Heart right ventricle (tissue), 16 donors: ENCODE results near the gene RNF123. TPM values are rescaled to one million over a fixed set of nuclear protein-coding genes. Genes with fewer than 3 reads are reported as not detected.
A peak's percentile ranks its signal among the peaks of the same experiment; 100 is the strongest.
"Not testable (repeated sequence)": the region's sequence is repeated elsewhere in the genome, so short reads cannot be mapped to it uniquely, and the experiment has no call there.

Source experiments
- ATAC-seq, 8 donors: fragments of 200-7000 bp; cut with Tn5 transposase; one replicate each; pipeline ENCODE4 v1.9.1; 2020; ENCODE audit warnings: mild to moderate bottlenecking in 8 of 8, moderate library complexity in 8 of 8, moderate number of reproducible peaks in 1 of 8
- DNase-seq, 2 donors: peaks; one replicate each; pipeline ENCODE4 v3.0.0-alpha.2; 2020
- H3K27ac ChIP-seq, 10 donors: fragments of 200-600 bp; sonication (generic) in 2 of 10; one replicate each; pipeline versions ENCODE4 v1.5.0 to v1.8.0; 2020 to 2022; ENCODE audit warnings: mild to moderate bottlenecking in 3 of 10
- H3K27me3 ChIP-seq, 7 donors: fragments of 200-600 bp; one replicate each; pipeline ENCODE4 v1.8.0; 2021 to 2022; ENCODE audit warnings: mild to moderate bottlenecking in 2 of 7
- H3K36me3 ChIP-seq, 9 donors: fragments of 200-600 bp; sonication (generic) in 1 of 9; one replicate each; pipeline versions ENCODE4 v1.5.0 to v1.8.0; 2020 to 2022; ENCODE audit warnings: mild to moderate bottlenecking in 2 of 9
- H3K4me1 ChIP-seq, 9 donors: fragments of 200-600 bp; sonication (generic) in 1 of 9; one replicate each; pipeline versions ENCODE4 v1.5.0 to v1.8.0; 2020 to 2022; ENCODE audit warnings: mild to moderate bottlenecking in 4 of 9
- H3K4me3 ChIP-seq, 10 donors: fragments of 200-600 bp; sonication (generic) in 2 of 10; one replicate each; pipeline versions ENCODE4 v1.5.0 to v1.8.0; 2020 to 2022; ENCODE audit warnings: mild to moderate bottlenecking in 7 of 10, moderate library complexity in 2 of 10
- H3K9me3 ChIP-seq, 11 donors: fragments of 200-600 bp in 10 of 11; sonication (generic) in 2 of 11; one replicate each; pipeline versions ENCODE4 v1.5.0 to v1.8.0; 2013 to 2022; ENCODE audit warnings: mild to moderate bottlenecking in 2 of 11, control low read depth in 1 of 11, moderate library complexity in 1 of 11
- WGBS, 2 donors: extraction: QIAGEN DNeasy Blood & Tissue Kit; methylation state at CpG; one replicate each; pipeline ENCODE4 v1.1.7; 2013; ENCODE audit warnings: inconsistent platforms in 1 of 2; 5-methylcytosine and 5-hydroxymethylcytosine counted together
- intact Hi-C, 10 donors: fragments of 100-400 bp; cut with DNase I; formaldehyde crosslinking; loops; one replicate each; pipeline versions ENCODE4 v1.11.1 to v1.14.2; 2022
- polyA plus RNA-seq, 2 donors: library from polyadenylated mRNA; stranded (reverse); fragments of 200-250 nt; gene quantifications; one replicate each; pipeline ENCODE4 v1.2.3, GENCODE V29; 2013
- total RNA-seq, 10 donors: library from RNA; stranded (reverse); fragmentation: NEBNext Ultra II Directional in 3 of 10; extraction: Animal tissue kit (Norgen Biotek cat#: 25700) in 3 of 10; gene quantifications; one replicate each; pipeline versions ENCODE4 v1.2.1 to v1.2.4, GENCODE V29; 2021 to 2023
- TF ChIP-seq, protein P1 (sequence below), 9 donors: fragments of 200-600 bp; sonication (generic) in 2 of 9; IDR thresholded peaks; one replicate each; pipeline versions ENCODE4 v1.5.0 to v1.8.0; 2021 to 2022; ENCODE audit warnings: antibody characterized with exemption in 9 of 9, mild to moderate bottlenecking in 5 of 9, moderate library complexity in 1 of 9
- donor health status: Arrhythmogenic right ventricular cardiomyopathy.
- donor health status: ischemic (EF 13 %, LVEDD 7.1; RV severe dilation, severe dysfunction).
- donor health status: healthy with polysubstance abuse.
- donor health status: DM: no; HTN: yes; CAD: no.
- donor health status: DM: no; HTN: no; CAD: no.
- donor health status: ischemic (EF 25% LVEDD 6.9; RV normal size, moderate dysfunction).
- donor health status: ischemic (EF 25% LVEDD 5.7; RV mildly dilated, moderate dysfunction).
- donor health status: healthy.
- donor health status: DM: yes; HTN: yes; CAD: no.
- donor health status: Ischemic cardiomyopathy.
- donor health status: ischemic (EF 35%, LVEDD 5.7; RV mildly dilated, moderate dysfunction).
- donor health status: nonischemic (EF 11% LVEDD 7.7; RV severe dilation, severe dysfunction).
- donor health status: DM: yes; HTN: yes; CAD: no.
- donor health status: PGD.
- donor health status: ischemic (EF 29% LVEDD 5.4; RV normal size, mild dysfunction).
- donor health status: nonischemic (EF 23%, LVEDD 6.1; RV moderate dilation, normal function).

The RNF123 gene
- total and polyA plus RNA-seq, 12 donors = 23.6 to 61.8 (median 48.7) TPM

DNA sequence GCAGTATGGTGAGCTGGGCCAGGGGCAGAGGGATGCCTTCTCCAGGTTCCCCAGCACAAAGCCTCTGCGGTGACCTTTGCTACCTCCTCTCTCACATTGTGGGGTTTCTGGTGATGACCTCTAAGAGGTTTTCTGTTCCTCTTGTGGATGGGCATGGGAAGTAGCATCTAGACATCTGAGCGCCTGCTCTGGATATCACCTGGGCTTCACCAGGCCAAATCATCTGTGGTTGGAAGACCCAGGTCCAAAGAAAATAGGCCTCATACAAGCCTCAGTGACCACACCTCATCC lies 8.2 kb upstream of the RNF123 start:
- 97 to 98% methylated on average over 2 of the region's 2 CpGs for WGBS, 2 donors
- no peak overlapping the region for H3K27ac ChIP-seq
- H3K36me3 ChIP-seq = peaks cover 5 to 88% (median 68%) of the 10 kb centered on the region in 9 donors
- H3K4me3 ChIP-seq = no peak overlapping the region
- intact Hi-C loops = no loop called here
- H3K4me1 ChIP-seq = peaks cover 0 to under 1% (median 0%) of the 10 kb centered on the region in 9 donors
- TF ChIP-seq, protein P1, sequence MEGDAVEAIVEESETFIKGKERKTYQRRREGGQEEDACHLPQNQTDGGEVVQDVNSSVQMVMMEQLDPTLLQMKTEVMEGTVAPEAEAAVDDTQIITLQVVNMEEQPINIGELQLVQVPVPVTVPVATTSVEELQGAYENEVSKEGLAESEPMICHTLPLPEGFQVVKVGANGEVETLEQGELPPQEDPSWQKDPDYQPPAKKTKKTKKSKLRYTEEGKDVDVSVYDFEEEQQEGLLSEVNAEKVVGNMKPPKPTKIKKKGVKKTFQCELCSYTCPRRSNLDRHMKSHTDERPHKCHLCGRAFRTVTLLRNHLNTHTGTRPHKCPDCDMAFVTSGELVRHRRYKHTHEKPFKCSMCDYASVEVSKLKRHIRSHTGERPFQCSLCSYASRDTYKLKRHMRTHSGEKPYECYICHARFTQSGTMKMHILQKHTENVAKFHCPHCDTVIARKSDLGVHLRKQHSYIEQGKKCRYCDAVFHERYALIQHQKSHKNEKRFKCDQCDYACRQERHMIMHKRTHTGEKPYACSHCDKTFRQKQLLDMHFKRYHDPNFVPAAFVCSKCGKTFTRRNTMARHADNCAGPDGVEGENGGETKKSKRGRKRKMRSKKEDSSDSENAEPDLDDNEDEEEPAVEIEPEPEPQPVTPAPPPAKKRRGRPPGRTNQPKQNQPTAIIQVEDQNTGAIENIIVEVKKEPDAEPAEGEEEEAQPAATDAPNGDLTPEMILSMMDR (IDR thresholded peaks at IDR 0.05) = no peak
- no peak for ATAC-seq
- no peaks in the 10 kb centered on the region for H3K9me3 ChIP-seq
- no peak for DNase-seq
- peaks cover 0 to 3% (median 0%) of the 10 kb centered on the region in 7 donors for H3K27me3 ChIP-seq

DNA sequence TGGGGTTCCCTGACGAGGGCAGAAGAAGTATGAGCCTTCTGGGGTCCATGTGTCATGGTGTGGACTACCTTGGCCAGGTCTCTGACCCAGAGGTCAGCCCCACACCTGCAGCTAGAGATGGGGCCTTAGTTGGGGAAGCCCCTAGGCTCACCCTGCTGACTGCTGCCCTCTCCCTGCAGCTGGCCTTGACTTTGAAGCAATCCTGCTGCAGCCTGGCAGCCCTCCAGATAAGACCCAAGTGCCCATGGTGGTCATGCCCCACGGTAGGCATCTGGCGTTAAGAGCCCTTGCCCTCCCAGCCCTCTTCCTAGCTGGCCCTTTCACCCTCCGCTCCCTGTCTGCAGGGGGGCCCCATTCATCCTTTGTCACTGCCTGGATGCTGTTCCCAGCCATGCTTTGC lies 7.8 kb upstream of the RNF123 start:
- peaks cover 0 to 4% (median 0%) of the 10 kb centered on the region in 9 donors for H3K4me1 ChIP-seq
- peaks cover 5 to 84% (median 65%) of the 10 kb centered on the region in 9 donors for H3K36me3 ChIP-seq
- DNase-seq (no peak), ATAC-seq (no peak)
- no peak overlapping the region for H3K27ac ChIP-seq
- 78 to 82% methylated on average over 4 of the region's 4 CpGs for WGBS, 2 donors
- intact Hi-C loops = no loop called here
- no peak overlapping the region for H3K4me3 ChIP-seq
- no peaks in the 10 kb centered on the region for H3K9me3 ChIP-seq
- H3K27me3 ChIP-seq = peaks cover 0 to 7% (median 0%) of the 10 kb centered on the region in 7 donors
- TF ChIP-seq, protein P1 (IDR thresholded peaks at IDR 0.05) = no peak

DNA sequence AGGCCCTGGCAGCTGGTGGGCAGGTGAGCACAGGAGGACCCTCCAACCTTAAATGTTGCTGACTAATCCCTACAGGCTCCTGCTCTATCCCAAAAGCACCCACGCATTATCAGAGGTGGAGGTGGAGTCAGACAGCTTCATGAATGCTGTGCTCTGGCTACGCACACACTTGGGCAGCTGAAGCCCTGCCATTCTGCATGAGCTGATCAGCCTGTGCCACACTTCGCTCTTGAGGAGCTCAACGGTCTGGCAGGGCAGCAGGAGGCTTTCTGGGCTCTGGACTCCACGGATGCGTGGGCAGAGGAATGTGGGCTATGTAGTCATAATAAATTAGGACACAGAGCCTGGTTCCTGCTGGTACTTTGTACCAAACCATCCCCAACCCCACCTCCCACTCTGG lies 6.2 kb upstream of the RNF123 start:
- intact Hi-C loops = no loop called here
- Histone ChIP-seq H3K36me3 (peaks cover 5 to 68% (median 52%) of the 10 kb centered on the region in 9 donors), H3K4me1 (peaks cover 0 to 16% (median 7%) of the 10 kb centered on the region in 9 donors), H3K27ac (no peak overlapping the region), H3K27me3 (peaks cover 0 to 14% (median 0%) of the 10 kb centered on the region in 7 donors), H3K9me3 (no peaks in the 10 kb centered on the region), H3K4me3 (no peak overlapping the region)
- no peak for ATAC-seq
- no peak for DNase-seq
- 84 to 87% methylated on average over 6 of the region's 6 CpGs for WGBS, 2 donors
- TF ChIP-seq, protein P1 (IDR thresholded peaks at IDR 0.05) = no peak

DNA sequence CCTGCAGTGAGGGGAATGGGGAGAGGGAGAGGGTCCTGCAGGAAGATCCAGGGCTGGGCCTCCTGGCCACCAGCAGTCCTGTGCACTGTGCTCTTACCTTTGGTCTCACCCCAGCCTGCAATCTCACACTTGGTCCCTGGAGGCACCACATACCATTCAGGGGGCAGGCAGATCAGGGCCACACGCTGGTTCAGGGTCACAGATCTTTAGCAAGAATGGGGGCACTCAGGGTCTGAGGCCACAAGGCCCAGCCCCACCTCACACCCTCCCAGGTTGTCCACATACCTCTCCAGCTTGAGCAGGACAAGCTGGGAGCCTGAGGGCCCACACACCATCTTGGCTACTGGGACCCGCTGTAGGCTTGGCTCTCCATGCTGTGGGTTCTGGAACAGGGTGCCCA lies 4.9 kb upstream of the RNF123 start:
- H3K9me3 ChIP-seq, H3K27ac ChIP-seq, H3K4me3 ChIP-seq, intact Hi-C loops, ATAC-seq, DNase-seq: not testable (repeated sequence)
- 94 to 95% methylated on average over 2 of the region's 2 CpGs for WGBS, 2 donors
- peaks cover 0 to 55% (median 39%) of the 10 kb centered on the region in 9 donors for H3K36me3 ChIP-seq
- H3K4me1 ChIP-seq = peaks cover 4 to 25% (median 15%) of the 10 kb centered on the region in 9 donors
- peaks cover 0 to 14% (median 0%) of the 10 kb centered on the region in 7 donors for H3K27me3 ChIP-seq

DNA sequence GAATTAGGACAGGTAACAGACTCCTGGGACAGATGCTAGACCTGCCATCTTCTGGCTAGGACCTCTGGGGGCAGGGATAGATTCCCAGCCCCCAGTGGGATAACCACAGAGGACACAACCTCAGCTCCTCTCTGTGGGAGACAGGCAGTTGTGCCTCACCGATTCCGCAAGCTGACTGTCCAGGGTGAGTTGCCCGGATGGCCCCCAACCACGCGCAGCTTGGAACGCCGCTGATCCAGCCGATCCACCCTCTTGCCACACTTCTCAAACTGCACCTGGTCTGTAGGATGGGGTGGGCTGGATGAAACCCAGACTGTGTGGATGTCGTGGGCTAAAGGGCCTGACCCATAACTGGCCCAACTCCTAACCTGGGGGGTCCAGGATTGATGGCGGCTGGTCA lies 4.3 kb upstream of the RNF123 start:
- intact Hi-C loops, H3K9me3 ChIP-seq: not testable (repeated sequence)
- WGBS, 2 donors = 94 to 98% methylated on average over 10 of the region's 10 CpGs

DNA sequence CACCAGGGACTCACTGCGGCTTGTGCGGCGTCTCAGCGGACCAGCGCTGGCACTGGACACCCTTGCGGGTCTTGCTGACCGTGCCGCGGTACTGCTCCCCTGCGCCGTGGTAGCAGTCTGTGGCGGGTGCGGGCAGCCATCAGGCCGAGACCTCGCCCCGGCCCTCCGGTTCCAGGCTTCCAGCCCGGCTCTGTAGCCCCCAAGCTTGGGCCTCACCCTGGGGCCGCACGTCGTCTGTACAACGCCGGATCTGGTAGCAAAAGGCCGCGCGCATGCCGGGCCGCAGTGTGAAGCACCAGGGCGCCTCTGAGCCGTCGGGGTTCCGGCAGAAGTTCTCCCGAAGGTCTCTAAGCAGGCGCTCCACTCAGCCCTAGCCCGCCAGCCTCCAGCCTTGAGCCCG lies 3.5 kb upstream of the RNF123 start:
- WGBS, 2 donors = 28 to 30% methylated on average over 30 to 35 of the region's 36 CpGs
- H3K27ac ChIP-seq, H3K4me3 ChIP-seq, H3K9me3 ChIP-seq, intact Hi-C loops, ATAC-seq, DNase-seq: not testable (repeated sequence)
- Histone ChIP-seq H3K4me1 (peaks cover 4 to 35% (median 26%) of the 10 kb centered on the region in 9 donors), H3K36me3 (peaks cover 0 to 41% (median 25%) of the 10 kb centered on the region in 9 donors), H3K27me3 (peaks cover 0 to 14% (median 0%) of the 10 kb centered on the region in 7 donors)

More for the DNA sequence above, 4.3 kb upstream of the RNF123 start:
- not testable (repeated sequence) for H3K4me3 ChIP-seq, ATAC-seq, DNase-seq, H3K27ac ChIP-seq
- H3K4me1 ChIP-seq = peaks cover 4 to 28% (median 18%) of the 10 kb centered on the region in 9 donors
- H3K27me3 ChIP-seq = peaks cover 0 to 14% (median 0%) of the 10 kb centered on the region in 7 donors
- H3K36me3 ChIP-seq = peaks cover 0 to 48% (median 32%) of the 10 kb centered on the region in 9 donors

DNA sequence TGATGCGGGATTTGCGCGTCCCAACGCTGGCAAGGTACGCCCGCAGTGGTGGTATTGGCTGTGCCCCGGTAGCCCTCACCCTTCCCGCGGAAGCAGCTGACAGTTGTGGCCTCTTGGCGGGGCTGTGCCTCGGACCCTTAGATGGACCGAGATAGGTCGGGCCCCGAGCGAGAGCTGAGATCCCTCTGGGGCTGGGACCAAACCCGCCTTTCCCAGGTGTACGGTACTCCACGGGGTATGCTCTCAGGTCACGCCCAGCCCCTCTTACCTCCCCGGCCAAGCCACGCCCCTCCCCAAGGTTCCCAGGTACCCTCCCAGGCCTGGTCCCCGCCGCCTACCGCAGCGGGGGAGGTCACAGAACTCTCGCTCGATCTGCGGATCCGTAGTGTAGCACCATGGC lies 3.0 kb upstream of the RNF123 start:
- DNase-seq (peak in 1 of 2 donors; percentile 33), ATAC-seq (peak in 5 of 8 donors; percentile 1 to 6 (median 3))
- Histone ChIP-seq H3K4me3 (peak overlapping the region in 9 of 10 donors; percentile 3 to 43 (median 32)), H3K4me1 (peaks cover 4 to 40% (median 31%) of the 10 kb centered on the region in 9 donors), H3K36me3 (peaks cover 0 to 36% (median 20%) of the 10 kb centered on the region in 9 donors), H3K27me3 (peaks cover 0 to 14% (median 0%) of the 10 kb centered on the region in 7 donors)
- 3 to 4% methylated on average over 21 to 25 of the region's 29 CpGs for WGBS, 2 donors
- intact Hi-C loops, H3K27ac ChIP-seq, H3K9me3 ChIP-seq: not testable (repeated sequence)

DNA sequence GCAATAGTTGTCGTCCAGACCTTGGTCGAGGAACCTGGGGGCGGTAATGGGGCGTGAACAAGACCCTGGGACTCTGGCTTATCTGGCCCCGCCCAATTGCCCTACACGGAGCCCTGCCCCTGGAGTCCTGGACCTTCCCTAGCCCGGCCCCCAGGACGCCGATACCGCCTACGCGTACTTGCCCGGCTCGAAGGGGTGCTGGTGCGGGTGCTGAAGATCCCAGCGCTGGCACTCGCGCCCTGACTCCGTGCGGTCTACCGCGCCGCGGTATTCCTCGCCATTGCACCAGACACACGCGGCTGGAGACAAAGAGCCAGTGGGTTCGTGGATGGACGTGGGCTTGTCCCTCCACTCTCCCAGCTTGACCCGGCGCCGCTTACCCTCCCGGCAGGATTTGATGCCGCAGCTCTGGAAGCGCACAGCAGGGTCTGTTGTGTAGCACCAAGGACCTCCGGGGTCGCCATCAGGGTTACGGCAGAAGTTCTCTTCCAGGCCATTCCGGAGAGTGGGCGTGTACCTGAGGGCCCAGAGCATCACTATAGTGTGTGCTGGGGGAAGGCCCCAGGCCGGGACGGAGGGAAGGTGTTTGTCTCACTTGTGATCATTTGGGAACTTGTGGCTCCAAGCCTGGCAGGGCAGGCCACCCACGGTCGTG lies 2.5 kb upstream of the RNF123 start:
- intact Hi-C loops, H3K27ac ChIP-seq, H3K9me3 ChIP-seq: not testable (repeated sequence)
- ATAC-seq (peak; percentile 10 to 54 (median 36)), DNase-seq (peak; percentile 40 to 47)
- peaks cover 0 to 30% (median 20%) of the 10 kb centered on the region in 9 donors for H3K36me3 ChIP-seq
- peaks cover 4 to 46% (median 32%) of the 10 kb centered on the region in 9 donors for H3K4me1 ChIP-seq
- H3K4me3 ChIP-seq = peak overlapping the region; percentile 3 to 43 (median 30)
- peaks cover 0 to 14% (median 0%) of the 10 kb centered on the region in 7 donors for H3K27me3 ChIP-seq
- WGBS, 2 donors = 8 to 13% methylated on average over 44 of the region's 44 CpGs
